H9 (cell line): Measurements from ENCODE around the gene HS2ST1. TPM values are rescaled to one million over a fixed set of nuclear protein-coding genes. Genes with fewer than 3 reads are reported as not detected.
"Not testable (repeated sequence)": the region's sequence is repeated elsewhere in the genome, so short reads cannot be mapped to it uniquely, and the experiment has no call there.

Experiments used
- DNase-seq: peaks from one replicate; pipeline ENCODE4 v3.0.0-alpha.2; 2017
- H2AFZ ChIP-seq: one replicate; pipeline ENCODE4 v1.6.1; 2013; ENCODE audit warnings: mild to moderate bottlenecking, low read length, control low read depth, moderate library complexity
- H2AK5ac ChIP-seq: 2 replicates; pipeline ENCODE4 v1.6.1; 2013; ENCODE audit warnings: low read length, control low read depth, mixed read lengths; ENCODE audit not compliant: insufficient read length
- H2BK120ac ChIP-seq: one replicate; pipeline ENCODE4 v1.6.1; 2013; ENCODE audit warnings: low read depth, mild to moderate bottlenecking, low read length, control low read depth, inconsistent platforms; ENCODE audit not compliant: poor library complexity, severe bottlenecking
- H2BK12ac ChIP-seq: 2 replicates; pipeline ENCODE4 v1.6.1; 2013; ENCODE audit warnings: low read length, control low read depth, mixed read lengths, low read depth; ENCODE audit not compliant: insufficient read length
- H2BK15ac ChIP-seq: 2 replicates; pipeline ENCODE4 v1.6.1; 2013; ENCODE audit warnings: low read depth, low read length, control low read depth
- H2BK20ac ChIP-seq: one replicate; pipeline ENCODE4 v1.6.1; 2013; ENCODE audit warnings: low read depth, mild to moderate bottlenecking, low read length, control low read depth, inconsistent platforms; ENCODE audit not compliant: poor library complexity, severe bottlenecking
- H2BK5ac ChIP-seq: 2 replicates; pipeline ENCODE4 v1.6.1; 2013; ENCODE audit warnings: low read length, control low read depth, mixed read lengths; ENCODE audit not compliant: insufficient read length
- H3K14ac ChIP-seq: 2 replicates; pipeline ENCODE4 v1.6.1; 2013; ENCODE audit warnings: low read length, control low read depth; ENCODE audit not compliant: insufficient read depth
- H3K18ac ChIP-seq: 2 replicates; pipeline ENCODE4 v1.6.1; 2013; ENCODE audit warnings: low read depth, mild to moderate bottlenecking, mixed read lengths, low read length, control low read depth; ENCODE audit not compliant: insufficient read length
- H3K23ac ChIP-seq: 2 replicates; pipeline ENCODE4 v1.6.1; 2013; ENCODE audit warnings: low read length, control low read depth, mixed read lengths, low read depth; ENCODE audit not compliant: insufficient read length
- H3K23me2 ChIP-seq: 2 replicates; pipeline ENCODE4 v1.6.1; 2013; ENCODE audit warnings: low read depth, mild to moderate bottlenecking, mixed read lengths, low read length, control low read depth; ENCODE audit not compliant: insufficient read length, poor library complexity, severe bottlenecking
- H3K27ac ChIP-seq: 2 replicates; pipeline ENCODE4 v1.5.1; 2013; ENCODE audit warnings: low read length, control low read depth, mixed read lengths, low read depth; ENCODE audit not compliant: insufficient read length
- H3K27me3 ChIP-seq: 2 replicates; pipeline ENCODE4 v1.6.1; 2013; ENCODE audit warnings: low read length, control low read depth, inconsistent platforms; ENCODE audit not compliant: insufficient read depth
- H3K4ac ChIP-seq: 2 replicates; pipeline ENCODE4 v1.6.1; 2013; ENCODE audit warnings: low read depth, mild to moderate bottlenecking, control low read depth, inconsistent platforms, low read length, moderate library complexity
- H3K4me1 ChIP-seq: 2 replicates; pipeline ENCODE4 v1.6.1; 2013; ENCODE audit warnings: low read length, control low read depth, inconsistent platforms; ENCODE audit not compliant: insufficient read depth
- H3K4me2 ChIP-seq: 2 replicates; pipeline ENCODE4 v1.6.1; 2013; ENCODE audit warnings: low read length, control low read depth, mixed read lengths; ENCODE audit not compliant: insufficient read length, insufficient read depth
- H3K56ac ChIP-seq: 2 replicates; pipeline ENCODE4 v1.6.1; 2013; ENCODE audit warnings: low read depth, mild to moderate bottlenecking, mixed read lengths, low read length, control low read depth; ENCODE audit not compliant: insufficient read length
- H3K79me1 ChIP-seq: 2 replicates; pipeline ENCODE4 v1.6.1; 2013; ENCODE audit warnings: low read depth, mild to moderate bottlenecking, moderate library complexity, low read length, control low read depth, inconsistent platforms; ENCODE audit not compliant: insufficient read depth, poor library complexity, severe bottlenecking
- H3K79me2 ChIP-seq: 2 replicates; pipeline ENCODE4 v1.6.1; 2013; ENCODE audit warnings: low read length, control low read depth, inconsistent platforms; ENCODE audit not compliant: insufficient read depth
- H3K9ac ChIP-seq: 2 replicates; pipeline ENCODE4 v1.6.1; 2013; ENCODE audit warnings: low read length, control low read depth, mixed read lengths; ENCODE audit not compliant: insufficient read length; ENCODE audit errors: extremely low read depth
- H3K9me3 ChIP-seq: one replicate; pipeline ENCODE4 v1.6.1; 2013; ENCODE audit warnings: low read depth, low read length, inconsistent platforms; ENCODE audit not compliant: control insufficient read depth
- H3T11ph ChIP-seq: one replicate; pipeline ENCODE4 v1.6.1; 2013; ENCODE audit warnings: mild to moderate bottlenecking, low read length, control low read depth, inconsistent platforms
- H4K20me1 ChIP-seq: one replicate; pipeline ENCODE4 v1.6.1; 2013; ENCODE audit not compliant: control insufficient read depth, insufficient read length, insufficient read depth
- H4K5ac ChIP-seq: 2 replicates; pipeline ENCODE4 v1.6.1; 2013; ENCODE audit warnings: low read depth, mild to moderate bottlenecking, mixed read lengths, low read length, control low read depth; ENCODE audit not compliant: insufficient read length
- H4K8ac ChIP-seq: replicated peaks from 2 replicates; pipeline ENCODE4 v1.6.1; 2013; ENCODE audit warnings: low read length, control low read depth, mixed read lengths, low read depth; ENCODE audit not compliant: insufficient read length
- H4K91ac ChIP-seq: 2 replicates; pipeline ENCODE4 v1.6.1; 2013; ENCODE audit warnings: low read depth, mild to moderate bottlenecking, moderate library complexity, mixed read lengths, low read length, control low read depth; ENCODE audit not compliant: insufficient read length
- H3K27ac Mint-ChIP-seq, 3 experiments: 2 replicates in 2 of 3; 3 replicates in 1 of 3; pipeline ENCODE4 v1.8.0; 2020 to 2021; ENCODE audit warnings: mixed read lengths in 3 of 3, mild to moderate bottlenecking in 1 of 3, moderate library complexity in 1 of 3
- H3K27me3 Mint-ChIP-seq: 2 replicates; pipeline ENCODE4 v1.8.0; 2021; ENCODE audit warnings: low read depth, mild to moderate bottlenecking, moderate library complexity, mixed read lengths
- H3K36me3 Mint-ChIP-seq, 3 experiments: 2 replicates in 2 of 3; 3 replicates in 1 of 3; pipeline ENCODE4 v1.8.0; 2020 to 2021; ENCODE audit warnings: low read depth in 3 of 3, mixed read lengths in 3 of 3; ENCODE audit not compliant: insufficient read depth in 1 of 3
- H3K4me1 Mint-ChIP-seq, 2 experiments: 2 replicates each; pipeline ENCODE4 v1.8.0; 2020; ENCODE audit warnings: mixed read lengths in 2 of 2
- H3K4me3 Mint-ChIP-seq, 2 experiments: 2 replicates in 1 of 2; 3 replicates in 1 of 2; pipeline ENCODE4 v1.8.0; 2020 to 2021; ENCODE audit warnings: mild to moderate bottlenecking in 2 of 2, mixed read lengths in 2 of 2, moderate library complexity in 1 of 2
- H3K9me3 Mint-ChIP-seq, 2 experiments: 2 replicates in 1 of 2; 3 replicates in 1 of 2; pipeline ENCODE4 v1.8.0; 2020; ENCODE audit warnings: mild to moderate bottlenecking in 2 of 2, mixed read lengths in 2 of 2, moderate library complexity in 1 of 2
- CTCF ChIP-seq: fragments of 200-600 bp; sonication (generic); conservative IDR thresholded peaks from 3 replicates; pipeline ENCODE4 v1.8.0; 2021; ENCODE audit warnings: antibody characterized with exemption, mild to moderate bottlenecking
- WGBS: extraction: QIAGEN DNeasy Blood & Tissue Kit; methylation state at CpG from one replicate; pipeline ENCODE4 v1.1.7; 2013; ENCODE audit warnings: missing lambda C conversion rate, low lambda C conversion rate, mixed read lengths; ENCODE audit not compliant: insufficient read length; ENCODE audit errors: extremely low coverage; 5-methylcytosine and 5-hydroxymethylcytosine counted together
- total RNA-seq: library from RNA; stranded (reverse); gene quantifications from 2 replicates; pipeline ENCODE4 v1.2.1, GENCODE V29; 2021

The HS2ST1 gene
- total RNA-seq, 1 experiment from 2014 or later: 20.1 TPM

GRCh38 chr1:86960548-86960947 is 46.1 kb downstream of the HS2ST1 start:
- no peak for TF ChIP-seq CTCF
- no peak overlapping the region for H3K27ac ChIP-seq
- no peak overlapping the region for H4K5ac ChIP-seq
- H4K8ac ChIP-seq: no peak overlapping the region
- no peaks in the 10 kb centered on the region; the same call in 1 of the 2 replicates for H3K79me2 ChIP-seq
- no peak overlapping the region for H3T11ph ChIP-seq
- no peak overlapping the region for H2AFZ ChIP-seq
- no peaks in the 10 kb centered on the region for H3K27me3 ChIP-seq
- no peaks in the 10 kb centered on the region for H3K23me2 ChIP-seq
- no peak overlapping the region for H3K18ac ChIP-seq
- H2BK5ac ChIP-seq: no peak overlapping the region
- no peak overlapping the region for H3K9ac ChIP-seq
- H2BK20ac ChIP-seq: no peak overlapping the region
- H2BK12ac ChIP-seq: no peak overlapping the region
- H3K23ac ChIP-seq: no peak overlapping the region
- Mint-ChIP-seq H3K9me3 (peaks cover 19 to 26% of the 10 kb centered on the region in 2 experiments), H3K4me1 (peaks cover 6 to 11% of the 10 kb centered on the region in 2 experiments; a peak in 3 of 4 replicates), H3K27ac (no peak overlapping the region), H3K27me3 (no peaks in the 10 kb centered on the region), H3K36me3 (peaks cover 22 to 45% (median 33%) of the 10 kb centered on the region in 3 experiments), H3K4me3 (no peak overlapping the region)
- no peak overlapping the region for H3K14ac ChIP-seq
- H3K79me1 ChIP-seq: no peaks in the 10 kb centered on the region
- no peak overlapping the region for H2BK15ac ChIP-seq
- H4K20me1 ChIP-seq: no peaks in the 10 kb centered on the region
- no peak for DNase-seq
- no peak overlapping the region for H4K91ac ChIP-seq
- H3K56ac ChIP-seq: no peak overlapping the region
- no peak overlapping the region for H2AK5ac ChIP-seq
- H3K9me3 ChIP-seq: no peaks in the 10 kb centered on the region
- H3K4me2 ChIP-seq: no peak overlapping the region
- H3K4ac ChIP-seq: no peak overlapping the region
- no peaks in the 10 kb centered on the region for H3K4me1 ChIP-seq
- no peak overlapping the region for H2BK120ac ChIP-seq

- H3K23ac ChIP-seq, H2BK5ac ChIP-seq, H2BK15ac ChIP-seq, H2AFZ ChIP-seq, H3T11ph ChIP-seq, H4K8ac ChIP-seq, H3K9ac ChIP-seq, H3K27ac ChIP-seq, DNase-seq, H3K4me1 Mint-ChIP-seq, H3K4ac ChIP-seq, H3K79me1 ChIP-seq, H3K4me1 ChIP-seq, H2BK120ac ChIP-seq, H3K79me2 ChIP-seq, H3K56ac ChIP-seq, H3K4me3 Mint-ChIP-seq, H3K18ac ChIP-seq, H4K91ac ChIP-seq, H3K27ac Mint-ChIP-seq, H3K23me2 ChIP-seq, H2BK20ac ChIP-seq, H2AK5ac ChIP-seq, H4K20me1 ChIP-seq, H2BK12ac ChIP-seq, H3K27me3 ChIP-seq, H3K4me2 ChIP-seq, H3K27me3 Mint-ChIP-seq, H4K5ac ChIP-seq, H3K9me3 ChIP-seq, H3K14ac ChIP-seq: not testable (repeated sequence)
- Mint-ChIP-seq H3K36me3 (peaks cover 19 to 35% (median 27%) of the 10 kb centered on the region in 3 experiments), H3K9me3 (peaks cover 19 to 25% of the 10 kb centered on the region in 2 experiments)
- no CpG with 5 or more reads among the region's 36 CpGs for WGBS
Measured at GRCh38 chr1:86963841-86964240, 49.4 kb downstream of the HS2ST1 start.
